A204.1 (cell line): ENCODE results near the gene PLPP1.
A peak's percentile ranks its signal among the peaks of the same experiment; 100 is the strongest.

ENCODE experiments used
- FAIRE-seq: peaks from 2 replicates; lab custom pipeline; 2012; peaks lifted over from hg19 to GRCh38; lab: Jason Lieb, UNC

The PLPP1 gene

GRCh38 chr5:55502759-55503158 is 32.0 kb downstream of the PLPP1 start:
- no peak for FAIRE-seq

- no peak for FAIRE-seq
Measured at GRCh38 chr5:55498457-55498856, 36.3 kb downstream of the PLPP1 start.

GRCh38 chr5:55497712-55498111 is 37.1 kb downstream of the PLPP1 start:
- FAIRE-seq: no peak

GRCh38 chr5:55495216-55495615 is 39.5 kb downstream of the PLPP1 start:
- no peak for FAIRE-seq

GRCh38 chr5:55492449-55492848 is 42.3 kb downstream of the PLPP1 start:
- no peak for FAIRE-seq

- no peak for FAIRE-seq
Measured at GRCh38 chr5:55485073-55485472, 49.7 kb downstream of the PLPP1 start.

- FAIRE-seq: no peak
Measured at GRCh38 chr5:55484531-55484930, 50.2 kb downstream of the PLPP1 start.

- FAIRE-seq: no peak
Measured at GRCh38 chr5:55483885-55484284, 50.9 kb downstream of the PLPP1 start.

GRCh38 chr5:55481293-55481855 is 53.4 kb downstream of the PLPP1 start:
- FAIRE-seq: no peak

- no peak for FAIRE-seq
Measured at GRCh38 chr5:55480781-55481180, 54.0 kb downstream of the PLPP1 start.

GRCh38 chr5:55472642-55473041 is 62.1 kb downstream of the PLPP1 start:
- FAIRE-seq: no peak

- no peak for FAIRE-seq
Measured at GRCh38 chr5:55471468-55471867, 63.3 kb downstream of the PLPP1 start.

GRCh38 chr5:55470282-55470681 is 64.5 kb downstream of the PLPP1 start:
- no peak for FAIRE-seq

GRCh38 chr5:55469839-55470238 is 64.9 kb downstream of the PLPP1 start:
- no peak for FAIRE-seq

GRCh38 chr5:55467862-55468551 is 66.8 kb downstream of the PLPP1 start:
- FAIRE-seq: no peak

GRCh38 chr5:55463613-55464012 is 71.2 kb downstream of the PLPP1 start:
- no peak for FAIRE-seq

GRCh38 chr5:55459572-55459971 is 75.2 kb downstream of the PLPP1 start:
- FAIRE-seq: no peak

- no peak for FAIRE-seq
Measured at GRCh38 chr5:55456216-55456895, 78.4 kb downstream of the PLPP1 start.

GRCh38 chr5:55454282-55454681 is 80.5 kb downstream of the PLPP1 start:
- no peak for FAIRE-seq

GRCh38 chr5:55453211-55453610 is 81.6 kb downstream of the PLPP1 start:
- FAIRE-seq: peak; percentile 9

- no peak for FAIRE-seq
Measured at GRCh38 chr5:55451976-55452375, 82.8 kb downstream of the PLPP1 start.

GRCh38 chr5:55450050-55450765 is 84.6 kb downstream of the PLPP1 start:
- no peak for FAIRE-seq
